ENCODE data around the gene CD8A. TPM values are rescaled to one million over a fixed set of nuclear protein-coding genes. Genes with fewer than 3 reads are reported as not detected.

Gene CD8A
- total RNA-seq, 1 donor from 2014 or later, result 0.34 TPM

DNA sequence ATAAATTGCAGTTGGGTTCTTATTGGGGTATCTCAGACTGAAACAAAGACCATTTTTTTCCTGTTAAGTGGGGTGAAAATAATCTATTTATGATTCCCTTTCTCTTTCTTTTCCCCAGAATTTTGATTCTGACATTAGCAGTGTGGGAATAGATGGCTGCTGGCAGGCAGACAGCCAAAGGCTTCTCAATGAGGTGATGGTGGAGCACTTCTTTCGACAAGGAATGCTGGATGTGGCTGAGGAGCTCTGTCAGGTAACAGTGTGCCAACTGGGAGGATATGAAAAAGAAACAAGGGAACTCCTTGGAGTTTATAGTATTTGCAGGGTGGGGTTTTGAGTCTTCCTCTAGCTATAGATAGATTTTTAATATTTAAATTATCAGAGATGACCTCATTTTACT lies 38.9 kb downstream of the CD8A start:
- no peak for DNase-seq (ENCODE audit: low spot score)
- H3F3A ChIP-seq (ENCODE audit: low read depth), result no peaks in the 10 kb centered on the region
- TF ChIP-seq, protein P1, sequence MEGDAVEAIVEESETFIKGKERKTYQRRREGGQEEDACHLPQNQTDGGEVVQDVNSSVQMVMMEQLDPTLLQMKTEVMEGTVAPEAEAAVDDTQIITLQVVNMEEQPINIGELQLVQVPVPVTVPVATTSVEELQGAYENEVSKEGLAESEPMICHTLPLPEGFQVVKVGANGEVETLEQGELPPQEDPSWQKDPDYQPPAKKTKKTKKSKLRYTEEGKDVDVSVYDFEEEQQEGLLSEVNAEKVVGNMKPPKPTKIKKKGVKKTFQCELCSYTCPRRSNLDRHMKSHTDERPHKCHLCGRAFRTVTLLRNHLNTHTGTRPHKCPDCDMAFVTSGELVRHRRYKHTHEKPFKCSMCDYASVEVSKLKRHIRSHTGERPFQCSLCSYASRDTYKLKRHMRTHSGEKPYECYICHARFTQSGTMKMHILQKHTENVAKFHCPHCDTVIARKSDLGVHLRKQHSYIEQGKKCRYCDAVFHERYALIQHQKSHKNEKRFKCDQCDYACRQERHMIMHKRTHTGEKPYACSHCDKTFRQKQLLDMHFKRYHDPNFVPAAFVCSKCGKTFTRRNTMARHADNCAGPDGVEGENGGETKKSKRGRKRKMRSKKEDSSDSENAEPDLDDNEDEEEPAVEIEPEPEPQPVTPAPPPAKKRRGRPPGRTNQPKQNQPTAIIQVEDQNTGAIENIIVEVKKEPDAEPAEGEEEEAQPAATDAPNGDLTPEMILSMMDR (IDR thresholded peaks at IDR 0.05), result no peak
- TF ChIP-seq EZH2phosphoT487 (IDR thresholded peaks at IDR 0.05) (no peak), EZH2 (IDR thresholded peaks at IDR 0.05) (no peak)
- peaks cover 64% of the 10 kb centered on the region for H3K79me2 ChIP-seq (ENCODE audit: low read depth)
- H3K9me3 ChIP-seq (ENCODE audit: low read depth), result peaks cover 9% of the 10 kb centered on the region
- H3K9ac ChIP-seq, result no peak overlapping the region
- peaks cover 12% of the 10 kb centered on the region for H3K4me1 ChIP-seq
- H3K4me3 ChIP-seq, result no peak overlapping the region
- Mint-ChIP-seq H3K36me3 (peaks cover 69% of the 10 kb centered on the region), H3K27me3 (ENCODE audit: insufficient read depth, low read depth) (no peaks in the 10 kb centered on the region), H3K4me3 (no peak overlapping the region), H3K4me1 (peaks cover 6% of the 10 kb centered on the region), H3K9me3 (peaks cover 24% of the 10 kb centered on the region), H3K27ac (no peak overlapping the region)
- H3K36me3 ChIP-seq, result peaks cover 42% of the 10 kb centered on the region
- H3K27ac ChIP-seq, result no peak overlapping the region
- H3K27me3 ChIP-seq, result no peaks in the 10 kb centered on the region
- no peak overlapping the region for H3K4me2 ChIP-seq
- H2AFZ ChIP-seq (replicated peaks), result no peak overlapping the region
- peaks cover 15% of the 10 kb centered on the region for H4K20me1 ChIP-seq (ENCODE audit: low read depth)

- no peaks in the 10 kb centered on the region for H3K27me3 Mint-ChIP-seq (ENCODE audit: insufficient read depth, low read depth)
- peaks cover 56% of the 10 kb centered on the region for H3K36me3 Mint-ChIP-seq
- no peak overlapping the region for H3K4me3 Mint-ChIP-seq
- Histone ChIP-seq H3F3A (ENCODE audit: low read depth) (no peaks in the 10 kb centered on the region), H3K27ac (no peak overlapping the region), H3K79me2 (ENCODE audit: low read depth) (peaks cover 78% of the 10 kb centered on the region), H3K4me2 (no peak overlapping the region), H4K20me1 (ENCODE audit: low read depth) (peaks cover 28% of the 10 kb centered on the region), H3K9ac (no peak overlapping the region), H3K9me3 (ENCODE audit: low read depth) (peaks cover 9% of the 10 kb centered on the region), H3K4me3 (no peak overlapping the region), H3K4me1 (peaks cover 12% of the 10 kb centered on the region), H3K36me3 (peaks cover 42% of the 10 kb centered on the region), H3K27me3 (no peaks in the 10 kb centered on the region), H2AFZ (replicated peaks) (no peak overlapping the region)
- no peak for DNase-seq (ENCODE audit: low spot score)
- H3K27ac Mint-ChIP-seq, result no peak overlapping the region
- peaks cover 24% of the 10 kb centered on the region for H3K9me3 Mint-ChIP-seq
- H3K4me1 Mint-ChIP-seq, result peaks cover 6% of the 10 kb centered on the region
- TF ChIP-seq, protein P1 (IDR thresholded peaks at IDR 0.05), result no peak
- TF ChIP-seq EZH2 (IDR thresholded peaks at IDR 0.05), result no peak
- no peak for TF ChIP-seq EZH2phosphoT487 (IDR thresholded peaks at IDR 0.05)
Measured at GRCh38 chr2:86750240-86750839, 40.4 kb downstream of the CD8A start.

DNA sequence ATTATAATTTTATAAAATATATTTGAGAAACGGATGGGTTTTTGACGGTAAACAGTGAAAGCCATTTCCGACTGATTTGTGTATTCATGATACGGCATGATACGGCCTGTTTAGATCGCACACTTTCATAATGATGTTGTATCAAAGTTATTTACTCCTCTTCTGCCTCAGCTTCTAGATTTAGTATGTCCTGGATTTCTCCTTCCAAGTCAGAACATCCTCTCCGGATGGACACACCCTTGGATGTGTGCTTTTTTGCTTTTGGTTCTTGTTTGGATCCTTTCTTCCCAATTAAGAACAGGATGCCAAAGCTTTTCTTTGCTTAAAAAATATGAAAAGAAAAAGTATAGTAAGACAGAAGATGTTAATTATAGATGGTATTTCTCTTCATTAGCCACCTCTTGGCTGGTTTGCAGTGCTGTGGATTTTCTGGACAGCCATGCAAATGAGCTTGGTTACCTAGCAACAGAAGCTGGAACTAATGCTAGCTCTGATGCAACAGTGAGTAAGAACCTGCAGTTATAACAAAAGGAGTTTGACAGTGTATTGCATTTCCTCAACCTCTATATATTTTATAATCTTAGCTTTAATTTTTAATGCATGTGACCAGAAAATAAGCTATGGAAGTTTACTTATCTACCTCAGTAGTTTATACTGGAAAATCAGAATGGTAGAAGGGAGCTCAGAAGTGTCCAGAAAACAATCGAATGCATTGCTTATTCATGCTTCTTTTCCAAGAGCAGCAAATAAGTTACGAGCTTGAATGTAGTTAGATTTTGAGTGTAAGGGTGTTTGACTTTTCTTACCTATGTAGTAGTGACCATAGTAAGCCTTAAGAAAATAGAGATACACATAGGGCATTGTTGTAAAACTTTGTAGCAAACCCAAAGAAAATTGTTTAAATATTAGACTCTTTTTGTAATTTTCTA lies 42.7 kb downstream of the CD8A start:
- Mint-ChIP-seq H3K27me3 (ENCODE audit: insufficient read depth, low read depth) (no peaks in the 10 kb centered on the region), H3K36me3 (peaks cover 51% of the 10 kb centered on the region), H3K4me3 (no peak overlapping the region), H3K9me3 (peaks cover 24% of the 10 kb centered on the region), H3K4me1 (peaks cover 6% of the 10 kb centered on the region), H3K27ac (no peak overlapping the region)
- H3K27me3 ChIP-seq, result no peaks in the 10 kb centered on the region
- H2AFZ ChIP-seq (replicated peaks), result no peak overlapping the region
- peaks cover 12% of the 10 kb centered on the region for H3K4me1 ChIP-seq
- peak; percentile 63 for DNase-seq (ENCODE audit: low spot score)
- H3K9me3 ChIP-seq (ENCODE audit: low read depth), result peaks cover 9% of the 10 kb centered on the region
- H3K4me3 ChIP-seq, result no peak overlapping the region
- H3K4me2 ChIP-seq, result no peak overlapping the region
- H4K20me1 ChIP-seq (ENCODE audit: low read depth), result peaks cover 36% of the 10 kb centered on the region
- H3K27ac ChIP-seq, result no peak overlapping the region
- no peaks in the 10 kb centered on the region for H3F3A ChIP-seq (ENCODE audit: low read depth)
- TF ChIP-seq, protein P1 (IDR thresholded peaks at IDR 0.05), result no peak
- TF ChIP-seq EZH2 (IDR thresholded peaks at IDR 0.05) (no peak), EZH2phosphoT487 (IDR thresholded peaks at IDR 0.05) (no peak)
- peaks cover 95% of the 10 kb centered on the region for H3K79me2 ChIP-seq (ENCODE audit: low read depth)
- H3K36me3 ChIP-seq, result peaks cover 30% of the 10 kb centered on the region
- no peak overlapping the region for H3K9ac ChIP-seq
